Body of pancreas (tissue), 4 donors: ENCODE data around the gene RIPK4. TPM values are rescaled to one million over a fixed set of nuclear protein-coding genes. Genes with fewer than 3 reads are reported as not detected.
"Not testable (repeated sequence)": the region's sequence is repeated elsewhere in the genome, so short reads cannot be mapped to it uniquely, and the experiment has no call there.

Source experiments
- ATAC-seq: fragments of 150-250 bp; one replicate; pipeline ENCODE4 v1.9.1; 2016
- DNase-seq, 4 donors: peaks; one replicate each; pipeline ENCODE4 v3.0.0-alpha.2; 2019
- H3K27ac ChIP-seq, 4 donors: fragments of 200-600 bp; sonication (generic); 1 replicate in 3 of 4; 2 replicates in 1 of 4; pipeline versions ENCODE4 v1.5.1 to v1.6.1; 2016 to 2019; ENCODE audit warnings: mild to moderate bottlenecking in 1 of 4, mixed read lengths in 1 of 4, moderate library complexity in 1 of 4
- H3K27me3 ChIP-seq, 2 donors: fragments of 200-600 bp; sonication (generic); one replicate each; pipeline ENCODE4 v1.6.0; 2016; ENCODE audit warnings: mild to moderate bottlenecking in 1 of 2
- H3K36me3 ChIP-seq, 2 donors: fragments of 200-600 bp; sonication (generic); replicated peaks in 1 of 2; 2 replicates each; pipeline ENCODE4 v1.5.1; 2016; ENCODE audit warnings: low read depth in 2 of 2; ENCODE audit not compliant: insufficient read depth in 1 of 2
- H3K4me1 ChIP-seq: fragments of 200-600 bp; sonication (generic); one replicate; pipeline ENCODE4 v1.6.0; 2016
- H3K4me3 ChIP-seq, 2 donors: fragments of 200-600 bp; sonication (generic); 1 replicate in 1 of 2; 2 replicates in 1 of 2; pipeline ENCODE4 v1.5.1; 2016 to 2019
- H3K9me3 ChIP-seq, 3 donors: fragments of 200-600 bp; sonication (generic); 1 replicate in 2 of 3; 2 replicates in 1 of 3; pipeline ENCODE4 v1.5.1; 2016
- POLR2A ChIP-seq, 3 donors: fragments of 450-650 bp; IDR thresholded peaks; one replicate each; pipeline ENCODE4 v1.6.1; 2016; ENCODE audit warnings: antibody characterized with exemption in 3 of 3, mild to moderate bottlenecking in 2 of 3
- WGBS, 2 donors: methylation state at CpG; one replicate each; pipeline ENCODE4 v1.1.5; 2017; 5-methylcytosine and 5-hydroxymethylcytosine counted together
- intact Hi-C: fragments of 100-400 bp; cut with DNase I; formaldehyde crosslinking; loops from one replicate; pipeline ENCODE4 v1.15.1; 2023
- total RNA-seq, 2 donors: library from RNA; depleted of rRNA; stranded (reverse); fragments of >200 nt; gene quantifications; one replicate each; pipeline ENCODE4 v1.1.0, GENCODE V29; 2016
- TF ChIP-seq, protein P1 (sequence below), 7 experiments: fragments of 450-650 bp in 4 of 7; fragments of 200-600 bp in 3 of 7; sonication (generic) in 3 of 7; IDR thresholded peaks; one replicate each; pipeline ENCODE4 v1.5.1; 2016 to 2019; ENCODE audit warnings: antibody characterized with exemption in 7 of 7

RIPK4 gene
- total RNA-seq, 2 donors from 2014 or later: 14.5 to 18.1 TPM

DNA sequence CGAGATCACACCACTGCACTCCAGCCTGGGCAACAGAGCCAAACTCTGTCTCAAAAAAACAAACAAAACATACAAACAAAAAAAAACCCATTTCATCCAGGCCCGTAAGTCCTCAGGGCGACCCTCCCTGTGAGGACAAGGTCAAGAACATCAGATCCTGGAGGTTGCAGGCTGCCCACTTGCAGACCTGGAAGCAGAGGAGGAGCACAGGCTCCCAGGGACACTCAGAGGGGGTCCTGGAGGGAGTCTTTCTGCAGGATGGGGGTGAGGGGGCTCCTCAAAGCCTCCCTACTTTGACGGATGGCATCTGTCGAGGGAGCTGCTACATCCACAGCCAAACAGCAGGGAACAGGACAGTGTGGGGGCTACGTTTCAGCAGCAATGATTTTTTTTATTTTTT lies 47.2 kb downstream of the RIPK4 start:
- intact Hi-C loops: no loop called here
- no peak overlapping the region for H3K27ac ChIP-seq
- DNase-seq: no peak
- TF ChIP-seq, protein P1, sequence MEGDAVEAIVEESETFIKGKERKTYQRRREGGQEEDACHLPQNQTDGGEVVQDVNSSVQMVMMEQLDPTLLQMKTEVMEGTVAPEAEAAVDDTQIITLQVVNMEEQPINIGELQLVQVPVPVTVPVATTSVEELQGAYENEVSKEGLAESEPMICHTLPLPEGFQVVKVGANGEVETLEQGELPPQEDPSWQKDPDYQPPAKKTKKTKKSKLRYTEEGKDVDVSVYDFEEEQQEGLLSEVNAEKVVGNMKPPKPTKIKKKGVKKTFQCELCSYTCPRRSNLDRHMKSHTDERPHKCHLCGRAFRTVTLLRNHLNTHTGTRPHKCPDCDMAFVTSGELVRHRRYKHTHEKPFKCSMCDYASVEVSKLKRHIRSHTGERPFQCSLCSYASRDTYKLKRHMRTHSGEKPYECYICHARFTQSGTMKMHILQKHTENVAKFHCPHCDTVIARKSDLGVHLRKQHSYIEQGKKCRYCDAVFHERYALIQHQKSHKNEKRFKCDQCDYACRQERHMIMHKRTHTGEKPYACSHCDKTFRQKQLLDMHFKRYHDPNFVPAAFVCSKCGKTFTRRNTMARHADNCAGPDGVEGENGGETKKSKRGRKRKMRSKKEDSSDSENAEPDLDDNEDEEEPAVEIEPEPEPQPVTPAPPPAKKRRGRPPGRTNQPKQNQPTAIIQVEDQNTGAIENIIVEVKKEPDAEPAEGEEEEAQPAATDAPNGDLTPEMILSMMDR (IDR thresholded peaks at IDR 0.05): no peak
- no peak for TF ChIP-seq POLR2A (IDR thresholded peaks at IDR 0.05)
- H3K36me3 ChIP-seq: no peaks in the 10 kb centered on the region
- H3K9me3 ChIP-seq: no peaks in the 10 kb centered on the region
- WGBS, 2 donors: 86 to 90% methylated on average over 6 of the region's 6 CpGs
- H3K4me3 ChIP-seq: no peak overlapping the region
- no peaks in the 10 kb centered on the region for H3K27me3 ChIP-seq
- ATAC-seq: no peak
- H3K4me1 ChIP-seq: peaks cover 18% of the 10 kb centered on the region

DNA sequence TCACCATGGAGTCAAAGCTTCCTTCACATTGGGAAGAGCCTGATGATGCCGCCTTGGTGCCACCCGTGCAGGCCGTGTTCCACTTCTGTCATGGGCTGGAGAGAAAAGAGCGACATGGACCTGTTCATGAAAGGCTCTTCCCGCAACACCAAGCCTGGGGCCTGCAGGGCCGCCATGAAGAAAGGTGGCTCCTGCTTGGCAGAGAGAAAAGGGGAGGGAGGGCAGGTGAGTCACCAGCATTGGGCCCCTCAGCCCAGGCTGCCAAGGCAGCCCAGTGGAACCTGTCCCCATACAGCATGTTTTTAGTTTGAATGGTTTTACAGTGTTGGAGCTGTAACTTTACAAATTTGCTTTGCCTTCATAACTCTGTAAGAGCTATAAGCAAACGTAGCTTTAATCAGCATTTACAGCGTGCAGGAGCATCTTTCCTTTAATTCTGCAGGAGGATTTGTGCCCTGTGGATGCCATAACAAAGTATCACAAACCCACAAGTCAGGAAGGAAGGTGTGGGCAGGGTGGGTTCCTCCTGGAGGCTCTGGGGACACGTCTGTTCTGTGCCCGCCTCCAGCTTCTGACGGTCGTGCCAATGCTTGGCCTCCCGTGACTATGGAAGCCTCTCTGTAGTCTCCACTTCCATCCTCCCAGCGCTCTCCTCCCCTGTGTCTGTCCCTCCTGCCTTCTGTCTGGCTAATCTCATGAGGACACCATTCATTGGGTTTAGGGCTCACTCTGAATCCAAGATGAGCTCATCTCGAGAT lies 49.1 kb downstream of the RIPK4 start:
- 88 to 92% methylated on average over 15 of the region's 15 CpGs for WGBS, 2 donors
- Histone ChIP-seq H3K36me3 (no peaks in the 10 kb centered on the region), H3K27ac (no peak overlapping the region), H3K9me3 (no peaks in the 10 kb centered on the region), H3K27me3 (no peaks in the 10 kb centered on the region), H3K4me3 (no peak overlapping the region), H3K4me1 (peaks cover 32% of the 10 kb centered on the region)
- ATAC-seq (no peak), DNase-seq (no peak)
- no peak for TF ChIP-seq POLR2A (IDR thresholded peaks at IDR 0.05)
- TF ChIP-seq, protein P1 (IDR thresholded peaks at IDR 0.05): no peak
- intact Hi-C loops: no loop called here

DNA sequence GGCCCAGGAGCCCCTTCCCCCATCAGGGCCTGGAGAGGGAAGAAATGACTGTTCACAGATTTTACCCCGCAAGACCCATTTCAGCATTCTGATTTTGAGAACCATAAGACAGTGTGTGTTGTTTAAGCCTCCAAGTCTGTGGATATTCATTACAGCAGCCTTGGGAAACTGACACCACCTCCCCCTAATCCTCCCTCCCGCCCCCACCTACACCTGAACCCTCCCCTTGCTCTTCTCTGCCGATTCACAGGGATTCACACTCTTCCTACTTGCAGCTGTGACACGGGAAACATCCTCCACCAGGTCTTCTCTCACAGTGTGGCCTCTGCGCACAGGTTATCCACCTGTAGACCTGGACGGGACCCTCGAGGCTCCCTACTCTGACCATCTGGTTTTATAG lies 50.1 kb downstream of the RIPK4 start:
- Histone ChIP-seq H3K4me1 (peaks cover 32% of the 10 kb centered on the region), H3K36me3 (no peaks in the 10 kb centered on the region), H3K27me3 (no peaks in the 10 kb centered on the region), H3K9me3 (no peaks in the 10 kb centered on the region), H3K27ac (no peak overlapping the region), H3K4me3 (no peak overlapping the region)
- intact Hi-C loops: no loop called here
- no peak for DNase-seq
- 82 to 86% methylated on average over 7 of the region's 7 CpGs for whole genome bisulfite sequencing, 2 donors
- no peak for TF ChIP-seq POLR2A (IDR thresholded peaks at IDR 0.05)
- TF ChIP-seq, protein P1 (IDR thresholded peaks at IDR 0.05): no peak
- ATAC-seq: no peak

DNA sequence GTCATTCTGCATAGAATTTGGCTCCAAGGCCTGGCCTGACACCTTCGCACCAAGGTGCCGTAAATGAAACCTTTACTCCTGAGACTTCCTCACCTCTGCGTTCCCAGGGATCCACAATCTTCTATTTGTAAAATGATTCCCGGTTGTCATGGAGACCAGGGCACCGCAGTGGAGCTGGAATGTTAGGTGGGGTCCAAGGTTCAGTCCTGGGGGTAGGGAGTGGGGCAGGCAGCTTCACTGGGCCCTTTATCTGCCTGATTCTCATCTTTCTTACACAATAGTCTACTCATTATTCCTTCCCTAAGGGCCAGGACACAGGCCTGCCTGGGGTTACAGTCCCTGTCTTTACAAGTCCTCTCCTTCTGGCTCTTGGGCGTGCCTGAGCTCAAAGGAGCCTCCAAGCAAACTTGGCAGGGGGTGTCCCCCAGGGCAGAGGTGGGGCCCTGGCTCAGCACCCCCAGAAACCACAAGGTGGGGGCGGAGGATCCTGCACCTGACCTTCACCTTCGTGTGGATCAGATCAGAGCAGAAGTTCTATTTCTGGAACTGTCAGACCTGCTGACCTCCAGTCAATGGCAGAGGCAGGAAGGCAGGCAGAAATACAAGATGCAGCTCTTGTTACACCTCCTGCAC lies 51.1 kb downstream of the RIPK4 start:
- Histone ChIP-seq H3K36me3 (no peaks in the 10 kb centered on the region), H3K4me3 (no peak overlapping the region), H3K27ac (peak overlapping the region; percentile 65 to 80 (median 70)), H3K9me3 (no peaks in the 10 kb centered on the region), H3K4me1 (peaks cover 32% of the 10 kb centered on the region), H3K27me3 (no peaks in the 10 kb centered on the region)
- TF ChIP-seq POLR2A (IDR thresholded peaks at IDR 0.05): no peak
- TF ChIP-seq, protein P1 (IDR thresholded peaks at IDR 0.05): no peak
- ATAC-seq (peak; percentile 83), DNase-seq (peak; percentile 54 to 81 (median 66))
- 33 to 35% methylated on average over 8 of the region's 8 CpGs for WGBS, 2 donors
- intact Hi-C loops: no loop called here

DNA sequence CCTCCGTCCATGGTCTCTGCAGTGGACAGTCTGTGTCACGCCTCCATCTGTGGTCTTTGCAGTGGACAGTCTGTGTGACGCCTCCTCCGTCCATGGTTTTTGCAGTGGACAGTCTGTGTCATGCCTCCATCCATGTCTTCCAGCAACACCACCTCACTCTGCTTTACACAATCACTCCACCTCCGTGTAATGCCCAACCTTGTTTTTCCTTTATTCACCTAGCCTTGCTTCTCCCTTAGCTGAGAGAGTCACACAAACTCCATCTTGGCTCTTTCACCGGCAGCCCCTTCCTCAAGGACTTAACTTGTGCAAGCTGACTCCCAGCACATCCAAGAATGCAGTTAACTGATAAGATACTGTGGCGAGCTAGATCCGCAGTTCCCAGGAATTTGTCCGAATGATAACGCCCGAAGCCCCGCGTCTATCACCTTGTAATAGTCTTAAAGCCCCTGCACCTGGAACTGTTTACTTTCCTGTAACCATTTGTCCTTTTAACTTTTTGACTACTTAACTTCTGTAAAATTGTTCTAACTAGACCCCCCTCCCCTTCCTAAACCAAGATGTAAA lies 52.5 kb downstream of the RIPK4 start:
- DNase-seq, H3K9me3 ChIP-seq, H3K4me3 ChIP-seq, H3K27me3 ChIP-seq, H3K27ac ChIP-seq, H3K36me3 ChIP-seq, intact Hi-C loops: not testable (repeated sequence)
- peaks cover 32% of the 10 kb centered on the region for H3K4me1 ChIP-seq
- WGBS, 2 donors: 51 to 55% methylated on average over 13 of the region's 13 CpGs
- peak; percentile 9 for ATAC-seq
